Loucy (cell line): ENCODE measurements around the gene SLC4A3.

Experiments
- CTCF ChIP-seq: fragments of 200-600 bp; sonication (generic); conservative IDR thresholded peaks from 2 replicates; pipeline ENCODE4 v1.5.1; 2014; ENCODE audit warnings: mild to moderate bottlenecking, antibody characterized with exemption, low read length
- EZH2phosphoT487 ChIP-seq: fragments of 200-600 bp; IDR thresholded peaks from 2 replicates; pipeline ENCODE4 v1.6.1; 2018; ENCODE audit warnings: antibody characterized with exemption, mild to moderate bottlenecking, moderate library complexity, borderline replicate concordance

GRCh38 chr2:219611306-219611705, 16.1 kb upstream of the SLC4A3 start:
- no peak for TF ChIP-seq EZH2phosphoT487
- TF ChIP-seq CTCF, result no peak
